HG03108 (cell line): ENCODE measurements around the gene REXO5.
"Not testable (repeated sequence)": the region's sequence is repeated elsewhere in the genome, so short reads cannot be mapped to it uniquely, and the experiment has no call there.

Experiments used
- ATAC-seq: cut with Tn5 transposase; IDR thresholded peaks from one replicate; pipeline ENCODE4 v1.9.1; 2021; ENCODE audit warnings: moderate library complexity; ENCODE audit not compliant: unreplicated experiment

Gene REXO5

GRCh38 chr16:20806168-20807050 lies at the start of gene REXO5, which contains the start of gene ERI2:
REXO5 (plus strand) TSS chr16:20806527; CDS start chr16:20806954, 427 bp downstream.
ERI2 (minus strand) TSS chr16:20806472; CDS start chr16:20806430, 42 bp downstream.
- peak; percentile 67 for ATAC-seq

GRCh38 chr16:20760346-20760745 lies 46.0 kb upstream of the REXO5 start:
- ATAC-seq: no peak

- ATAC-seq: no peak
Measured at GRCh38 chr16:20761175-20761574, 45.2 kb upstream of the REXO5 start.

- no peak for ATAC-seq
Measured at GRCh38 chr16:20762404-20763123, 43.8 kb upstream of the REXO5 start.

- ATAC-seq: peak; percentile 97
Measured at GRCh38 chr16:20763461-20764232, 42.7 kb upstream of the REXO5 start, which contains the start of gene ACSM3. ACSM3 (plus strand) TSS chr16:20764014; CDS start chr16:20770035, 6,021 bp downstream.

GRCh38 chr16:20764448-20764847 lies 41.9 kb upstream of the REXO5 start:
- not testable (repeated sequence) for ATAC-seq

GRCh38 chr16:20765732-20766131 lies 40.6 kb upstream of the REXO5 start:
- ATAC-seq: no peak

GRCh38 chr16:20766294-20766693 lies 40.0 kb upstream of the REXO5 start:
- no peak for ATAC-seq

- no peak for ATAC-seq
Measured at GRCh38 chr16:20767577-20767976, 38.8 kb upstream of the REXO5 start.

- no peak for ATAC-seq
Measured at GRCh38 chr16:20768121-20768520, 38.2 kb upstream of the REXO5 start.

GRCh38 chr16:20768818-20769217 lies 37.5 kb upstream of the REXO5 start:
- ATAC-seq: no peak

- ATAC-seq: no peak
Measured at GRCh38 chr16:20773679-20774078, 32.6 kb upstream of the REXO5 start.

GRCh38 chr16:20774703-20775362 lies 31.5 kb upstream of the REXO5 start:
- ATAC-seq: no peak

- no peak for ATAC-seq
Measured at GRCh38 chr16:20781697-20782096, 24.6 kb upstream of the REXO5 start.

GRCh38 chr16:20782470-20782869 lies 23.9 kb upstream of the REXO5 start:
- ATAC-seq: no peak

GRCh38 chr16:20784204-20784603 lies 22.1 kb upstream of the REXO5 start:
- no peak for ATAC-seq

GRCh38 chr16:20789130-20789529 lies 17.2 kb upstream of the REXO5 start:
- no peak for ATAC-seq

- no peak for ATAC-seq
Measured at GRCh38 chr16:20791923-20792612, 14.3 kb upstream of the REXO5 start.

- no peak for ATAC-seq
Measured at GRCh38 chr16:20798364-20798763, 8.0 kb upstream of the REXO5 start.

GRCh38 chr16:20799599-20799998 lies 6.7 kb upstream of the REXO5 start:
- ATAC-seq: no peak
